HG02852 (cell line): ENCODE data around the gene UNC93B1.
"Not testable (repeated sequence)": the region's sequence is repeated elsewhere in the genome, so short reads cannot be mapped to it uniquely, and the experiment has no call there.

Experiments used
- ATAC-seq: cut with Tn5 transposase; IDR thresholded peaks from one replicate; pipeline ENCODE4 v1.9.1; 2021; ENCODE audit warnings: mild to moderate bottlenecking, moderate library complexity; ENCODE audit not compliant: unreplicated experiment

UNC93B1 gene

GRCh38 chr11:67943406-67943805 is 60.5 kb downstream of the UNC93B1 start:
- ATAC-seq: not testable (repeated sequence)
